Uterus (tissue), 4 donors: ENCODE data around the gene ATF7IP2. TPM values are rescaled to one million over a fixed set of nuclear protein-coding genes. Genes with fewer than 3 reads are reported as not detected.

Experiments
- DNase-seq, 2 donors: peaks; one replicate each; pipeline ENCODE4 v3.0.0-alpha.2; 2019 to 2020
- H3K27ac ChIP-seq, 2 donors: fragments of 200-600 bp; sonication (generic); 1 replicate in 1 of 2; 2 replicates in 1 of 2; pipeline ENCODE4 v1.5.1; 2016 to 2018
- H3K27me3 ChIP-seq, 2 donors: fragments of 200-600 bp; sonication (generic); one replicate each; pipeline ENCODE4 v1.5.1; 2018 to 2019; ENCODE audit warnings: control low read depth in 1 of 2
- H3K36me3 ChIP-seq, 2 donors: fragments of 200-600 bp; sonication (generic); one replicate each; pipeline ENCODE4 v1.5.1; 2019; ENCODE audit warnings: control low read depth in 1 of 2
- H3K4me1 ChIP-seq, 2 donors: fragments of 200-600 bp; sonication (generic); one replicate each; pipeline ENCODE4 v1.5.1; 2018 to 2019; ENCODE audit warnings: control low read depth in 1 of 2
- H3K4me3 ChIP-seq, 2 donors: fragments of 200-600 bp; sonication (generic); 1 replicate in 1 of 2; 2 replicates in 1 of 2; pipeline ENCODE4 v1.5.1; 2018 to 2019; ENCODE audit warnings: mild to moderate bottlenecking in 1 of 2
- H3K9me3 ChIP-seq, 2 donors: fragments of 200-600 bp; sonication (generic); one replicate each; pipeline ENCODE4 v1.5.1; 2019; ENCODE audit warnings: control low read depth in 1 of 2
- POLR2A ChIP-seq, 2 donors: fragments of 450-650 bp; IDR thresholded peaks; one replicate each; pipeline ENCODE4 v1.6.1; 2016; ENCODE audit warnings: antibody characterized with exemption in 2 of 2, mild to moderate bottlenecking in 1 of 2, moderate library complexity in 1 of 2
- intact Hi-C: fragments of 100-400 bp; cut with DNase I; formaldehyde crosslinking; loops from one replicate; pipeline ENCODE4 v1.15.1; 2023; ENCODE audit warnings: low total_unique reads
- total RNA-seq, 4 donors: library from RNA; depleted of rRNA in 3 of 4; stranded (reverse); fragments of >200 nt in 3 of 4; gene quantifications; one replicate each; pipeline versions ENCODE4 v1.1.0 to v1.2.4, GENCODE V29; 2014 to 2023
- TF ChIP-seq, protein P1 (sequence below), 4 experiments: fragments of 200-600 bp in 2 of 4; fragments of 450-650 bp in 2 of 4; sonication (generic) in 2 of 4; IDR thresholded peaks; one replicate each; pipeline ENCODE4 v1.5.1; 2016 to 2019; ENCODE audit warnings: antibody characterized with exemption in 4 of 4, mild to moderate bottlenecking in 2 of 4, moderate library complexity in 1 of 4
- donor health status: DM: yes; HTN: yes; CAD: no.

Gene ATF7IP2
- total RNA-seq, 4 donors from 2014 or later: 6.4 to 21.7 (median 6.9) TPM; not detected in 1

DNA sequence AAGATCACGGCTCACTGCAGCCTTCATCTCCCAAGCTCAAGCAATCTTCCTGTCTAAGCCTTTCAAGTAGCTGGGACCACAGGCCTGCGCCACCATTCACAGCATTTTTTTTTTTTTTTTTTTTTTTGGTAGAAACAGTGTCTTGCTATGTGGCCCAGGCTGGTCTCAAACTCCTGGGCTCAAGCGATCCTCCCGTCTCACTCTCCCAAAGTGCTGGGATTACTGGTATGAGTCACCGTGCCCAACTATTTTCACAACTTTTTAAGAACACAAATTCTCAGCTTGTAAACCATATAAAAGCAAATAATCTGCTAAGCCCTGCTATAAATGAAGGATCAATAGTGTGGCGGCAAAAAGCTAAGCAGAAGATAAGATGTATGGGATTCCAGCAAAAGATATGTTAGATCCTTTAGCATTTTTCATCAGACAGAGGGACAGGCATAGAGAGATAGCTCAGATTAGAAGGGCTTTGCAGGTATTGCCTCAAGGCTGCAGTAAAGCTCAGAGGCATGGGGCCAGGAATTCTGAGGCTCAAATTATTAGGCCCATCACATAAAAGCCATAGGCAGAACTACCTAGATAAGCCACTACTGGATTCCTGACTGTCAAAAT, 139.5 kb downstream of the ATF7IP2 start:
- H3K9me3 ChIP-seq: no peaks in the 10 kb centered on the region
- H3K4me3 ChIP-seq: no peak overlapping the region
- DNase-seq: no peak
- no peaks in the 10 kb centered on the region for H3K4me1 ChIP-seq
- intact Hi-C loops: no loop called here
- no peaks in the 10 kb centered on the region for H3K36me3 ChIP-seq
- no peaks in the 10 kb centered on the region for H3K27me3 ChIP-seq
- TF ChIP-seq POLR2A (IDR thresholded peaks at IDR 0.05): no peak
- TF ChIP-seq, protein P1, sequence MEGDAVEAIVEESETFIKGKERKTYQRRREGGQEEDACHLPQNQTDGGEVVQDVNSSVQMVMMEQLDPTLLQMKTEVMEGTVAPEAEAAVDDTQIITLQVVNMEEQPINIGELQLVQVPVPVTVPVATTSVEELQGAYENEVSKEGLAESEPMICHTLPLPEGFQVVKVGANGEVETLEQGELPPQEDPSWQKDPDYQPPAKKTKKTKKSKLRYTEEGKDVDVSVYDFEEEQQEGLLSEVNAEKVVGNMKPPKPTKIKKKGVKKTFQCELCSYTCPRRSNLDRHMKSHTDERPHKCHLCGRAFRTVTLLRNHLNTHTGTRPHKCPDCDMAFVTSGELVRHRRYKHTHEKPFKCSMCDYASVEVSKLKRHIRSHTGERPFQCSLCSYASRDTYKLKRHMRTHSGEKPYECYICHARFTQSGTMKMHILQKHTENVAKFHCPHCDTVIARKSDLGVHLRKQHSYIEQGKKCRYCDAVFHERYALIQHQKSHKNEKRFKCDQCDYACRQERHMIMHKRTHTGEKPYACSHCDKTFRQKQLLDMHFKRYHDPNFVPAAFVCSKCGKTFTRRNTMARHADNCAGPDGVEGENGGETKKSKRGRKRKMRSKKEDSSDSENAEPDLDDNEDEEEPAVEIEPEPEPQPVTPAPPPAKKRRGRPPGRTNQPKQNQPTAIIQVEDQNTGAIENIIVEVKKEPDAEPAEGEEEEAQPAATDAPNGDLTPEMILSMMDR (IDR thresholded peaks at IDR 0.05): no peak
- H3K27ac ChIP-seq: no peak overlapping the region

- no peaks in the 10 kb centered on the region for H3K36me3 ChIP-seq
- intact Hi-C loops: no loop called here
Measured at GRCh38 chr16:10526962-10527361, 141.1 kb downstream of the ATF7IP2 start.

GRCh38 chr16:10528635-10529034, 142.8 kb downstream of the ATF7IP2 start:
- H3K27me3 ChIP-seq: no peaks in the 10 kb centered on the region
- H3K4me1 ChIP-seq: no peaks in the 10 kb centered on the region
- H3K9me3 ChIP-seq: no peaks in the 10 kb centered on the region
- H3K4me3 ChIP-seq: no peak overlapping the region
- TF ChIP-seq POLR2A (IDR thresholded peaks at IDR 0.05): no peak
- TF ChIP-seq, protein P1 (IDR thresholded peaks at IDR 0.05): no peak
- intact Hi-C loops: no loop called here
- DNase-seq: no peak
- H3K27ac ChIP-seq: no peak overlapping the region
- no peaks in the 10 kb centered on the region for H3K36me3 ChIP-seq

More at GRCh38 chr16:10526962-10527361, 141.1 kb downstream of the ATF7IP2 start:
- Histone ChIP-seq H3K27me3 (no peaks in the 10 kb centered on the region), H3K27ac (no peak overlapping the region), H3K4me1 (no peaks in the 10 kb centered on the region), H3K4me3 (no peak overlapping the region), H3K9me3 (no peaks in the 10 kb centered on the region)
- TF ChIP-seq, protein P1 (IDR thresholded peaks at IDR 0.05): no peak
- TF ChIP-seq POLR2A (IDR thresholded peaks at IDR 0.05): no peak
- DNase-seq: no peak

- intact Hi-C loops: no loop called here
- Histone ChIP-seq H3K9me3 (no peaks in the 10 kb centered on the region), H3K27ac (no peak overlapping the region), H3K4me3 (no peak overlapping the region), H3K36me3 (no peaks in the 10 kb centered on the region), H3K4me1 (no peaks in the 10 kb centered on the region), H3K27me3 (no peaks in the 10 kb centered on the region)
- DNase-seq: no peak
- no peak for TF ChIP-seq POLR2A (IDR thresholded peaks at IDR 0.05)
- TF ChIP-seq, protein P1 (IDR thresholded peaks at IDR 0.05): no peak
Measured at GRCh38 chr16:10529895-10530669, 144.2 kb downstream of the ATF7IP2 start.

- intact Hi-C loops: no loop called here
- TF ChIP-seq, protein P1 (IDR thresholded peaks at IDR 0.05): no peak
- no peak for TF ChIP-seq POLR2A (IDR thresholded peaks at IDR 0.05)
- Histone ChIP-seq H3K4me1 (no peaks in the 10 kb centered on the region), H3K4me3 (no peak overlapping the region), H3K27ac (no peak overlapping the region), H3K9me3 (no peaks in the 10 kb centered on the region), H3K36me3 (no peaks in the 10 kb centered on the region), H3K27me3 (no peaks in the 10 kb centered on the region)
- no peak for DNase-seq
Measured at GRCh38 chr16:10530685-10531084, 144.8 kb downstream of the ATF7IP2 start.
